Activated B cell treated with CpG ODN at 0.5 μM for 24 hours (primary cell): ENCODE data around the gene TLX2. TPM values are rescaled to one million over a fixed set of nuclear protein-coding genes. Genes with fewer than 3 reads are reported as not detected.
A peak's percentile ranks its signal among the peaks of the same experiment; 100 is the strongest.

Experiments used
- ATAC-seq: fragments of 200-7000 bp; cut with Tn5 transposase; one replicate; pipeline ENCODE4 v1.10.0; 2021; ENCODE audit warnings: low read depth, mild to moderate bottlenecking, moderate library complexity
- CTCF ChIA-PET: fragments of 350-600 bp; sonication (Branson Sonifier 250); formaldehyde crosslinking; loops from one replicate; lab custom pipeline; 2021; ENCODE audit warnings: antibody characterized with exemption; lab: Charles Lee
- POLR2A ChIA-PET: fragments of 350-600 bp; sonication (Branson Sonifier 250); formaldehyde crosslinking; loops from one replicate; lab custom pipeline; 2021; ENCODE audit warnings: antibody characterized with exemption; lab: Charles Lee
- DNase-seq: peaks from one replicate; pipeline ENCODE4 v3.0.0; 2022
- H3K27ac Mint-ChIP-seq: one replicate; pipeline ENCODE4 v1.8.0; 2020; ENCODE audit warnings: mixed read lengths
- H3K27me3 Mint-ChIP-seq: one replicate; pipeline ENCODE4 v1.8.0; 2021; ENCODE audit warnings: mixed read lengths
- H3K36me3 Mint-ChIP-seq: one replicate; pipeline ENCODE4 v1.8.0; 2021; ENCODE audit warnings: low read depth, mixed read lengths
- H3K4me1 Mint-ChIP-seq: one replicate; pipeline ENCODE4 v1.8.0; 2021; ENCODE audit warnings: mixed read lengths
- H3K4me3 Mint-ChIP-seq: one replicate; pipeline ENCODE4 v1.8.0; 2020; ENCODE audit warnings: mild to moderate bottlenecking, mixed read lengths
- H3K9me3 Mint-ChIP-seq: one replicate; pipeline ENCODE4 v1.8.0; 2020; ENCODE audit warnings: mixed read lengths
- intact Hi-C: fragments of 100-400 bp; cut with micrococcal nuclease; formaldehyde crosslinking; loops from one replicate; pipeline ENCODE4 v1.15.1; 2024
- total RNA-seq: library from RNA; stranded (reverse); gene quantifications from 2 replicates; pipeline ENCODE4 v1.2.3, GENCODE V29; 2022
- TF ChIP-seq, protein P1 (sequence below): fragments of 200-600 bp; IDR thresholded peaks from one replicate; pipeline ENCODE4 v1.8.0; 2022; ENCODE audit warnings: antibody characterized with exemption, mild to moderate bottlenecking

Gene TLX2
- total RNA-seq, 1 donor from 2014 or later: not detected

DNA sequence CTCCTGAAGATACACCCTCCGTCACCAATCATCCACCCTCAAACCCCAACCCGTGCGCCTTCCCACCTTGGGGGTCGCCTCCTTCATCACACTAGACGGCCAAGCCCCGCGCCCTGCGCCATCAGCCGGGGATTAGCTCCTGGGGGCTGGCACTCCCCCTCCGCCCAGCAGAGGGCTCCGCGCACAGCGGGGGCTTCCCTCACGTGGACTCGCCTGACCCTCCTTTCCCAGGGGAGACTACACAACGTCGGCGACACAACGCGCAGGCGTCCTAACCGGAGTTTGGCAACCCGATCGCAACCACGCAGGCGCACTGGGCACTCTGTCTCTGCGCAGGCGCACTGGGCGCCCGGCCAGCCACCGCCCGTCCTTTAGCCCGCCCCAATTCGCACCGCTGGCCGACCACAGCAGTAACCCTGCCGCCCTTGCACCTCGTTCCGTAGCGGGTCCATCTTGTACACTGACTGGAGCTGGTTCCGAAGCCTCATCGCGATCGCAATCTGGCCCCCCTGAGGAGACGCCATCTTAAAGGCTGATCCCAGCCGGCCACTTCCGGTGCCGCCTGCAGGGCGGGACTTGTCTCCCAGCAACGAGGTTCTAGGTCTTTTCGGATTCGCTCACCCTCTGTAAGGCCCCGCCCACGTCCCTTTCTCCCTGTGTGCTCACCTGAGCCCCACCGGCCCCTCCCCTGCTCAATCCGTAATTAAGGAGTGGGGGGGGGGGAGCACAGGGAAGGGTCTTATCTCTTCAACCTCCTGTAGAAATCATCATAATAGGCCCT is 6.9 kb upstream of the TLX2 start, which contains the start of gene PCGF1:
TSS of gene PCGF1 (minus strand) at position 551 of the 781 bp plus-strand sequence. CDS start at position 524, 27 bp downstream.
- peak; percentile 85 for ATAC-seq
- peaks cover 33% of the 10 kb centered on the region for H3K36me3 Mint-ChIP-seq
- intact Hi-C loops: loop anchor here (1.0 to 10.0 kb wide), 10 partner anchors 9 to 327 kb away; partner anchors contain the start of genes AUP1, DOK1, HK2 and HTRA2
- peak; percentile 99 for DNase-seq
- CTCF ChIA-PET: interaction anchor here (0.9 to 3.2 kb wide), 9 partner anchors 9 to 81 kb away, joined by 3 to 30 read pairs (median 5); partner anchors contain the start of genes AUP1, CCDC142, HTRA2 and TTC31
- H3K9me3 Mint-ChIP-seq: no peaks in the 10 kb centered on the region
- peak within 1 kb of the TSS; percentile 96 for H3K4me3 Mint-ChIP-seq
- H3K27me3 Mint-ChIP-seq: peaks cover 24% of the 10 kb centered on the region
- H3K4me1 Mint-ChIP-seq: peaks cover 52% of the 10 kb centered on the region
- POLR2A ChIA-PET: interaction anchor here (0.6 to 5.6 kb wide), 16 partner anchors 9 to 1185 kb away, joined by 3 to 63 read pairs (median 7); partner anchors contain the start of genes AUP1, CCDC142, DQX1 and HTRA2
- peak within 1 kb of the TSS; percentile 100 for H3K27ac Mint-ChIP-seq
- TF ChIP-seq, protein P1, sequence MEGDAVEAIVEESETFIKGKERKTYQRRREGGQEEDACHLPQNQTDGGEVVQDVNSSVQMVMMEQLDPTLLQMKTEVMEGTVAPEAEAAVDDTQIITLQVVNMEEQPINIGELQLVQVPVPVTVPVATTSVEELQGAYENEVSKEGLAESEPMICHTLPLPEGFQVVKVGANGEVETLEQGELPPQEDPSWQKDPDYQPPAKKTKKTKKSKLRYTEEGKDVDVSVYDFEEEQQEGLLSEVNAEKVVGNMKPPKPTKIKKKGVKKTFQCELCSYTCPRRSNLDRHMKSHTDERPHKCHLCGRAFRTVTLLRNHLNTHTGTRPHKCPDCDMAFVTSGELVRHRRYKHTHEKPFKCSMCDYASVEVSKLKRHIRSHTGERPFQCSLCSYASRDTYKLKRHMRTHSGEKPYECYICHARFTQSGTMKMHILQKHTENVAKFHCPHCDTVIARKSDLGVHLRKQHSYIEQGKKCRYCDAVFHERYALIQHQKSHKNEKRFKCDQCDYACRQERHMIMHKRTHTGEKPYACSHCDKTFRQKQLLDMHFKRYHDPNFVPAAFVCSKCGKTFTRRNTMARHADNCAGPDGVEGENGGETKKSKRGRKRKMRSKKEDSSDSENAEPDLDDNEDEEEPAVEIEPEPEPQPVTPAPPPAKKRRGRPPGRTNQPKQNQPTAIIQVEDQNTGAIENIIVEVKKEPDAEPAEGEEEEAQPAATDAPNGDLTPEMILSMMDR: no peak

DNA sequence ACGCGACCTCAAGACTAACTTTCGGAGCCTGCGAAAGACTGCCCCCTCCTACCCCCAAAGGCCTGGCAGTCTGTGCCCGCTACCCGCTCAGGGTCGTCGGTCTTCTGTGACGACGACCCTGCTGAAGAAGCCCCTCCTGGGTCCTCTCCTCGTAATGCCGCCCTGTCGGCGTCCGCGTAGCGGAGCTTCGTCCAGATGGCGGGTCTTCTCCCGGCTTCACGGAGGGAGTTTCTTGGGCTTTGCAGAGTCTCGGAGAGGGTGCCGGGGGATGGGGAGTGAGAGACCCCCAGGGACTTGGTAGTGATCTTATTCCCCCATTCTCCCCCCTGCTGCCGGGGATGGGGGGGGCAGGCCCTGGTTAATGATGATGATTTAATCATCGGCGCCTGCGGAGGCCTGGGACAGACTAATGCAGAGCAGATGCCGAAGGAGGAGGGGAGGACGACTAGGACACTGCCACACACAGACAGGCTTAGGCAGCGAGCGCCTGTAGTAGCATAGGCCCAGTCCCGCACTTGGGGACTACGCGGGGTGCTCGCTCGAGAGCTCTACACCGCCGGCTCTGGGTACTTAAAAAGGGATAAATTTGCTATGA is 6.2 kb upstream of the TLX2 start:
- DNase-seq (no peak), ATAC-seq (peak; percentile 10)
- TF ChIP-seq, protein P1: no peak
- Mint-ChIP-seq H3K4me3 (peak overlapping the region; percentile 96), H3K4me1 (peaks cover 47% of the 10 kb centered on the region), H3K27ac (peak overlapping the region; percentile 100), H3K36me3 (peaks cover 33% of the 10 kb centered on the region), H3K27me3 (peaks cover 24% of the 10 kb centered on the region), H3K9me3 (no peaks in the 10 kb centered on the region)
- intact Hi-C loops: loop anchor here (1.0 to 10.0 kb wide), 10 partner anchors 8 to 327 kb away; partner anchors contain the start of genes AUP1, DOK1, HK2 and HTRA2
- ChIA-PET POLR2A (interaction anchor here (0.5 to 5.6 kb wide), 17 partner anchors 8 to 317 kb away, joined by 3 to 63 read pairs (median 7); partner anchors contain the start of genes AUP1, CCDC142, DQX1 and HTRA2), CTCF (interaction anchor here (1.0 to 3.2 kb wide), 6 partner anchors 8 to 80 kb away, joined by 3 to 30 read pairs (median 8); partner anchors contain the start of genes CCDC142 and TTC31)

DNA sequence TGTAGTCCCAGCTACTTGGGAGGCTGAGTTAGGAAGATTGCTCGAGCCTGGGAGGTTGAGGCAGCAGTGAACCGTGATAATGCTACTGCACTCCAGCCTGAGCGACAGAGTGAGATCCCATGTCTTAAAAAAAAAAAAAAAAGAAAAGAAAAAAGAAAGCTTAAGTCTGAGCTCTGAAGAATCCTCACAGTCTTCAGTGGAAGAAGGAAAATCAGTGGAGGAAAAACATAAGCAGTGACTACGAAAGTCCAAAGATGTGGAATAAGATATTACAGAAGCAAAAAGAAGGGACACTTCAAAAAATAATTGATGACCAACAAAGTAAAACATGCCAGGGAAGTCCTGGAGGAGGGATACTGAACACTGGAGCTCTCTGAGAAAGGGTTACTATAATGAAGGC is 4.0 kb upstream of the TLX2 start:
- intact Hi-C loops: loop anchor here (10.0 kb wide), 1 partner anchor 335 kb away; the partner anchor contains the start of gene MOB1A
- no peak overlapping the region for H3K4me3 Mint-ChIP-seq
- DNase-seq: no peak

DNA sequence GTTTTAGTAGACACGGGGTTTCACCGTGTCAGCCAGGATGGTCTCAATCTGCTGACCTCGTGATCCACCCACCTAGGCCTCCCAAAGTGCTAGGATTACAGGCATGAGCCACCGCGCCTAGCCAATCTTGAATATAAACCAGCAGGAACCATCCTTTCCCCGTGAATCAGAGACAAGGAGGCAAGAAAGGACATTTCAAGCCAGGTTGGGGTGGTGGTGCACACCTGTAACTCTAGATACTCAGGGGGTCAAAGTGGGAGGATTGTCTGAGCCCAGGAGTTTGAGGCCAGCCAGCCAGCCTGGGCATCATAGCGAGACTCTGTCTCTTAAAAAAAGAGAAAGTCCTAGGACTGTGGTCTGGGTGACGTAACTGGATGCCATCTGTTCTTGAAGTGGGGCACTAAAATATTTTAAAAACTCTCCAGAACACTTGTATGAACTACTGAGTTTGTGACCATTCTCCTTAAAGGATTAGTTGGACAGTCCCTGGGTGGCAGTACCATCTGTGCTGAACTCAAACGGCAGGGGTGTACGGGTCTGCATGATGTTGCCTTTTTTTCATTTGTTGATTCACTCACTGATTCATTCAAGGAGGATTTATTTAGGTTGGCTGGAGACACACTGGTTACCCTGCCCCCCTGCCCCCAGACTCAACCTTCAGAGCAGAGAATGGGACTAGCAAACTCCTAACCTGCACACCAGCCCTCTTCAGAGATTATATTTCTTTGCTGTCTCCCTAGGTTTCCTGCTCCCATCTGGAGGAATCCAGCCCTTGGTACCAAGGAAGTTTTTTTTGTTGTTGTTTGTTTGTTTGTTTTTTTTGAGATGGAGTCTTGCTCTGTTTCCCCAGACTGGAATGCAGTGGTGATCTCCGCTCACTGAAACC is 2.9 kb upstream of the TLX2 start:
- Mint-ChIP-seq H3K4me1 (peaks cover 40% of the 10 kb centered on the region), H3K27ac (no peak overlapping the region), H3K36me3 (peaks cover 12% of the 10 kb centered on the region), H3K4me3 (no peak overlapping the region), H3K9me3 (no peaks in the 10 kb centered on the region), H3K27me3 (peaks cover 26% of the 10 kb centered on the region)
- TF ChIP-seq, protein P1: no peak
- ATAC-seq (no peak), DNase-seq (no peak)
- ChIA-PET POLR2A (interaction anchor here (0.7 to 5.6 kb wide), 5 partner anchors 10 to 86 kb away, joined by 4 to 63 read pairs (median 4); partner anchors contain the start of genes AUP1, HTRA2 and MRPL53), CTCF (interaction anchor here (1.5 kb wide), 1 partner anchor 29 kb away, joined by 4 read pairs; the partner anchor contains the start of genes CCDC142 and TTC31)
- intact Hi-C loops: loop anchor here (10.0 kb wide), 1 partner anchor 337 kb away; the partner anchor contains the start of gene MOB1A

More for the DNA sequence above, 4.0 kb upstream of the TLX2 start:
- H3K36me3 Mint-ChIP-seq: peaks cover 21% of the 10 kb centered on the region
- ChIA-PET CTCF (interaction anchor here (1.5 kb wide), 1 partner anchor 27 kb away, joined by 4 read pairs; the partner anchor contains the start of genes CCDC142 and TTC31), POLR2A (interaction anchor here (0.7 to 5.6 kb wide), 6 partner anchors 14 to 1452 kb away, joined by 3 to 63 read pairs (median 4); partner anchors contain the start of genes AUP1, DQX1, HTRA2 and WBP1)
- H3K9me3 Mint-ChIP-seq: no peaks in the 10 kb centered on the region
- peaks cover 20% of the 10 kb centered on the region for H3K27me3 Mint-ChIP-seq
- H3K27ac Mint-ChIP-seq: no peak overlapping the region
- TF ChIP-seq, protein P1: no peak
- H3K4me1 Mint-ChIP-seq: peaks cover 36% of the 10 kb centered on the region
- no peak for ATAC-seq
